Measurements from ENCODE around the gene SLC2A13. TPM values are rescaled to one million over a fixed set of nuclear protein-coding genes. Genes with fewer than 3 reads are reported as not detected.

The SLC2A13 gene
- total RNA-seq, 4 donors from 2014 or later = 9.2 to 15.2 (median 13.9) TPM

DNA sequence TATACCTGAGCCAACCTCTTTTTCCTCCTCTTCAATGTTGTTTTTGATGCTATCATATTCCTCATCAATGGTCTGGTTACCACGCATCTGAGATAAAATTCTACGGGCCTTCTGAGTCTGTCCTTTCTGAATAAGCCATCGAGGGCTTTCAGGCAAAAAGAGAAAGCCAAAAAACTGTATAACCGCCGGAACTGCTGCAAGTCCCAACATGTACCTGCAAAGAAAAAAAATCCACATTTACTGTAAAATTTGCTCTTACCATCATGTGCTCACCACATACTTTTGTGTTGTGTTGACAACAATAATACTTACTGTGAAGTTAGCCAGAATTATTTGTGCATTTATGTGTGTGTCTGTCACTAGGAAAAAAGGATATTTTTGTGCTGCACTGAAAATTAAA, 77.6 kb downstream of the SLC2A13 start:
- intact Hi-C loops (cut with DNase I; ENCODE audit: low total_unique reads) = no loop called here
- DNase-seq (ENCODE audit: low spot score in 2 of 2) = no peak
- H3K4me3 ChIP-seq (ENCODE audit: low read depth, poor library complexity, severe bottlenecking) = no peak overlapping the region
- WGBS, 2 donors = 69 to 82% methylated on average over 5 of the region's 5 CpGs
- TF ChIP-seq, protein P1, sequence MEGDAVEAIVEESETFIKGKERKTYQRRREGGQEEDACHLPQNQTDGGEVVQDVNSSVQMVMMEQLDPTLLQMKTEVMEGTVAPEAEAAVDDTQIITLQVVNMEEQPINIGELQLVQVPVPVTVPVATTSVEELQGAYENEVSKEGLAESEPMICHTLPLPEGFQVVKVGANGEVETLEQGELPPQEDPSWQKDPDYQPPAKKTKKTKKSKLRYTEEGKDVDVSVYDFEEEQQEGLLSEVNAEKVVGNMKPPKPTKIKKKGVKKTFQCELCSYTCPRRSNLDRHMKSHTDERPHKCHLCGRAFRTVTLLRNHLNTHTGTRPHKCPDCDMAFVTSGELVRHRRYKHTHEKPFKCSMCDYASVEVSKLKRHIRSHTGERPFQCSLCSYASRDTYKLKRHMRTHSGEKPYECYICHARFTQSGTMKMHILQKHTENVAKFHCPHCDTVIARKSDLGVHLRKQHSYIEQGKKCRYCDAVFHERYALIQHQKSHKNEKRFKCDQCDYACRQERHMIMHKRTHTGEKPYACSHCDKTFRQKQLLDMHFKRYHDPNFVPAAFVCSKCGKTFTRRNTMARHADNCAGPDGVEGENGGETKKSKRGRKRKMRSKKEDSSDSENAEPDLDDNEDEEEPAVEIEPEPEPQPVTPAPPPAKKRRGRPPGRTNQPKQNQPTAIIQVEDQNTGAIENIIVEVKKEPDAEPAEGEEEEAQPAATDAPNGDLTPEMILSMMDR (IDR thresholded peaks at IDR 0.05) = no peak
- no peak for TF ChIP-seq POLR2A (IDR thresholded peaks at IDR 0.05)

DNA sequence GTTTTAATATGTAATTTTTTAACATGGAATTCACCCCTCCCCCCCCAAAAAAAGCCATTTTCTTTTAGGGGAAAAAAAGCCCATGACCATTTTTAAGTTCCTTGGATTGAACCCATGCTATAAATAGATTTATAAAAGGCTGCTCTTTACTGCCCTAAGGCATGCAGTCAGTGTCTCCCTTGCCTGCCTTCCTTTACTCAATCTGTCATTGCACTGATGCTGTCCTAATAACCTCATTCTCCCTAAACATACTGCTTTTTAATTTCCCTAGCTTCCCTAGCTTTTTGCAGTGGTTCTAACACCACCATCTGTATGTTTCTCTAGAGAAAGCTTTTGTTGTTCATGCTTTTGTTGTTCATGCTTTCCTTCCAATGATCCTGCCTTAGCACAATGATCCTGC, 83.0 kb downstream of the SLC2A13 start:
- H3K4me3 ChIP-seq (ENCODE audit: low read depth, poor library complexity, severe bottlenecking) = no peak overlapping the region
- no peak for DNase-seq (ENCODE audit: low spot score in 2 of 2)
- TF ChIP-seq, protein P1 (IDR thresholded peaks at IDR 0.05) = no peak
- TF ChIP-seq POLR2A (IDR thresholded peaks at IDR 0.05) = no peak
- intact Hi-C loops (cut with DNase I; ENCODE audit: low total_unique reads) = no loop called here

DNA sequence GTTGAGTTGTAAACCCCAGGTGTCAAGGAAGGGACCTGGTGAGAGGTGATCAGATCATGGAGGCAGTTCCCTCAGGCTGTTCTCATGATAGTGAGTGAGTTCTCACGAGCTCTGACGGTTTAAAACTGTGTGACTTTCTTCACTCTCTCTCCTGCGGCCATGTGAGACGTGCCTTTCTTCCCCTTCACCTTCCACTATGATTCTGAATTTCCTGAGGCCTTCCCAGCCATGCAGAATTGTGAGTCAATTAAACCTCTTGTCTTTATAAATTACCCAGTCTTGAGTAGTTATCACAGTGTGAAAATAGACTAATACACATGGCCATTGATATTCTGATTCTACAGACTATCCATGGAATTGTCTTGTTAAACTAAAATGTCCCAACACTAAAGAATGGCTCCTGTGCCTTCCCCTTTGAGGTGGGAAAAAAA, 85.6 kb downstream of the SLC2A13 start:
- 92 to 98% methylated on average over 4 of the region's 4 CpGs for WGBS, 2 donors
- no peak overlapping the region for H3K4me3 ChIP-seq (ENCODE audit: low read depth, poor library complexity, severe bottlenecking)
- no peak for DNase-seq (ENCODE audit: low spot score in 2 of 2)
- TF ChIP-seq, protein P1 (IDR thresholded peaks at IDR 0.05) = no peak
- no peak for TF ChIP-seq POLR2A (IDR thresholded peaks at IDR 0.05)
- intact Hi-C loops (cut with DNase I; ENCODE audit: low total_unique reads) = no loop called here

DNA sequence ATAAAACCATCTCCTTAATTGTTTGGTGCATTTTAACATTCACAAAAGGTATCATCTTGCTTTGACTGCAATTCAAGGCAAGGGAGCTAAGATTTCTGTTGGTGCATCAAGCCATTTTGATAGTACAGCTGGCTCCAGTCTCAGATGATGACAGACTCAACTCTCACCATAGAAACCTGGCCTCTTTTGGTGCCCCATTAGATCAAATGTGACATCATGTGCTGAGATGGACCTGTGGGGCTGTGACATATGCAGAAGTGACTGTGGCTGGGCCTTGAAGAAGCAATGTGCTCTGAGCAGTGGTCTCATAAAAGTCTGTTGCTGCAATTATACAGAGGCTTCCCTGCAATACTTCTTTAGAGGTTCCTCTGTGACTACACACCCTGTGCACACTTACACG, 88.4 kb downstream of the SLC2A13 start:
- intact Hi-C loops (cut with DNase I; ENCODE audit: low total_unique reads) = loop anchor here (10.0 kb wide), 1 partner anchor 87 kb away; the partner anchor contains the start of gene SLC2A13
- H3K4me3 ChIP-seq (ENCODE audit: low read depth, poor library complexity, severe bottlenecking) = no peak overlapping the region
- WGBS, 2 donors = 91 to 100% methylated on average over 1 of the region's 1 CpG
- TF ChIP-seq, protein P1 (IDR thresholded peaks at IDR 0.05) = no peak
- no peak for TF ChIP-seq POLR2A (IDR thresholded peaks at IDR 0.05)
- no peak for DNase-seq (ENCODE audit: low spot score in 2 of 2)

DNA sequence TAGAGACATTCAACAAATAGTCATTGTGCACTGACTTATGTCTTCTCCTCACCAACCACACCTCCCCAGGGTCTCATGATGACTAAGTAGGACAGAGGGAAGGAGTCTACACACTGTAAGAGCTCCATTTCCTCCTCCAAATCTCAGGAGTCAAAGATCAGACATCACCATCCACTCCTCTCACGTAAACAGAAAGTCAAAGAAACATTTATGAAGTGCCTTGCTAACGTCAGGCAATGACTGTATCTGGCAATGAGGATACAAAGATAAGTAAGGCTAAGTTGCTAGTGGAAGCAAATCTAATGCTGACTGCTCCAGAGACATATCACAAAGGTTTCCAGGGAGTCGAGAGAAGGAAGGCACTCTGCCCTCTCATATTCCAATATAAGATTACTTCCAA, 88.9 kb downstream of the SLC2A13 start:
- 89 to 90% methylated on average over 3 of the region's 3 CpGs for WGBS, 2 donors
- no peak overlapping the region for H3K4me3 ChIP-seq (ENCODE audit: low read depth, poor library complexity, severe bottlenecking)
- intact Hi-C loops (cut with DNase I; ENCODE audit: low total_unique reads) = loop anchor here (10.0 kb wide), 1 partner anchor 88 kb away; the partner anchor contains the start of gene SLC2A13
- TF ChIP-seq POLR2A (IDR thresholded peaks at IDR 0.05) = no peak
- TF ChIP-seq, protein P1 (IDR thresholded peaks at IDR 0.05) = no peak
- DNase-seq (ENCODE audit: low spot score in 2 of 2) = no peak

DNA sequence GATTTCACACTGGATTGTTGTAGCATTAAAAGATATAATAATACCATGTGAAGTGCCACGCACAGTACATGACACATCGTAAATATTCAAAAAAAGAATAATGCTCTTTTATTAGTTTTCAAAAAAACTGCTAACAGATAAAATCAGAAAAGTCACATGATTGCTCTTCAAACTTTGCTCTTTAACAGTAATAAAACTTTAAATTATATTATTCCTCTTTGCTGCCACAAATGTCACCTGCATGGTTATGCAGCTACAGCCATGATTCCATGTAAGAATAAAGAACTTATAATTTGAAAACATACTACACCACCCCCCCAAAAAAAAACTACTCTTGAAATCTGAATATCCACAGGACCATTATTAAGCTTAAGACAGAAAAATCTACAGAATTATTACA, 90.0 kb downstream of the SLC2A13 start:
- no peak for TF ChIP-seq POLR2A (IDR thresholded peaks at IDR 0.05)
- TF ChIP-seq, protein P1 (IDR thresholded peaks at IDR 0.05) = no peak

More for the DNA sequence above, 90.0 kb downstream of the SLC2A13 start:
- intact Hi-C loops (cut with DNase I; ENCODE audit: low total_unique reads) = loop anchor here (10.0 kb wide), 1 partner anchor 89 kb away; the partner anchor contains the start of gene SLC2A13
- WGBS, 2 donors = 93 to 99% methylated on average over 2 of the region's 2 CpGs
- H3K4me3 ChIP-seq (ENCODE audit: low read depth, poor library complexity, severe bottlenecking) = no peak overlapping the region
- no peak for DNase-seq (ENCODE audit: low spot score in 2 of 2)

Measured in lower leg skin (tissue), 4 donors.